ENCODE data around the gene PRR5. TPM values are rescaled to one million over a fixed set of nuclear protein-coding genes. Genes with fewer than 3 reads are reported as not detected.

Gene PRR5
- total RNA-seq, 1 donor from 2014 or later: 2.9 TPM

- ATAC-seq (ENCODE audit: poor library complexity): peak; percentile 64
- intact Hi-C loops (cut with DNase I): no loop called here
- peak; percentile 71 for DNase-seq
Measured at GRCh38 chr22:44728761-44729324, 26.8 kb downstream of the PRR5 start.

GRCh38 chr22:44729391-44730021, 27.5 kb downstream of the PRR5 start:
- intact Hi-C loops (cut with DNase I): no loop called here
- DNase-seq: peak; percentile 77
- ATAC-seq (ENCODE audit: poor library complexity): peak; percentile 81

- ATAC-seq (ENCODE audit: poor library complexity): no peak
Measured at GRCh38 chr22:44730022-44730393, 28.0 kb downstream of the PRR5 start.

GRCh38 chr22:44730490-44731356, 28.7 kb downstream of the PRR5 start:
- intact Hi-C loops (cut with DNase I): no loop called here
- ATAC-seq (ENCODE audit: poor library complexity) (no peak), DNase-seq (no peak)

More at GRCh38 chr22:44730022-44730393, 28.0 kb downstream of the PRR5 start:
- intact Hi-C loops (cut with DNase I): no loop called here
- DNase-seq: no peak

GRCh38 chr22:44731357-44731970, 29.5 kb downstream of the PRR5 start:
- ATAC-seq (ENCODE audit: poor library complexity): no peak
- intact Hi-C loops (cut with DNase I): no loop called here
- DNase-seq: no peak

- DNase-seq: no peak
- no peak for ATAC-seq (ENCODE audit: poor library complexity)
- intact Hi-C loops (cut with DNase I): no loop called here
Measured at GRCh38 chr22:44732017-44732561, 30.1 kb downstream of the PRR5 start.

- intact Hi-C loops (cut with DNase I): no loop called here
- ATAC-seq (ENCODE audit: poor library complexity) (no peak), DNase-seq (no peak)
Measured at GRCh38 chr22:44732661-44733060, 30.7 kb downstream of the PRR5 start.

GRCh38 chr22:44733426-44734106, 31.6 kb downstream of the PRR5 start:
- ATAC-seq (ENCODE audit: poor library complexity): no peak

GRCh38 chr22:44734278-44734677, 32.3 kb downstream of the PRR5 start:
- intact Hi-C loops (cut with DNase I): no loop called here
- ATAC-seq (ENCODE audit: poor library complexity) (no peak), DNase-seq (no peak)

More at GRCh38 chr22:44733426-44734106, 31.6 kb downstream of the PRR5 start:
- intact Hi-C loops (cut with DNase I): no loop called here
- DNase-seq: no peak

GRCh38 chr22:44734801-44735517, 33.0 kb downstream of the PRR5 start:
- intact Hi-C loops (cut with DNase I): loop anchor here (5.0 kb wide), 1 partner anchor 38 kb away; no protein-coding TSS in a partner anchor
- DNase-seq: no peak
- no peak for ATAC-seq (ENCODE audit: poor library complexity)

GRCh38 chr22:44735518-44736428, 33.8 kb downstream of the PRR5 start:
- peak; percentile 87 for DNase-seq
- ATAC-seq (ENCODE audit: poor library complexity): peak; percentile 77
- intact Hi-C loops (cut with DNase I): loop anchor here (5.0 kb wide), 1 partner anchor 38 kb away; no protein-coding TSS in a partner anchor

GRCh38 chr22:44736581-44737405, 34.8 kb downstream of the PRR5 start:
- ATAC-seq (ENCODE audit: poor library complexity): peak; percentile 14
- DNase-seq: no peak
- intact Hi-C loops (cut with DNase I): loop anchor here (5.0 kb wide), 1 partner anchor 39 kb away; no protein-coding TSS in a partner anchor

- intact Hi-C loops (cut with DNase I): loop anchor here (5.0 kb wide), 1 partner anchor 40 kb away; no protein-coding TSS in a partner anchor
- no peak for ATAC-seq (ENCODE audit: poor library complexity)
- DNase-seq: no peak
Measured at GRCh38 chr22:44737406-44738346, 35.7 kb downstream of the PRR5 start.

- intact Hi-C loops (cut with DNase I): loop anchor here (5.0 kb wide), 1 partner anchor 41 kb away; no protein-coding TSS in a partner anchor
- DNase-seq (no peak), ATAC-seq (ENCODE audit: poor library complexity) (no peak)
Measured at GRCh38 chr22:44738347-44738715, 36.3 kb downstream of the PRR5 start.

- intact Hi-C loops (cut with DNase I): loop anchor here (5.0 kb wide), 1 partner anchor 42 kb away; no protein-coding TSS in a partner anchor
- DNase-seq (no peak), ATAC-seq (ENCODE audit: poor library complexity) (no peak)
Measured at GRCh38 chr22:44739024-44739423, 37.0 kb downstream of the PRR5 start.

Data from Right ventricle myocardium superior (tissue), 1 donor.